ENCODE measurements around the gene AQP1.

GRCh38 chr7:30925913-30926312 is 14.3 kb downstream of the AQP1 start:
- TF ChIP-seq CTCF (IDR thresholded peaks at IDR 0.05) (no peak), POLR2A (IDR thresholded peaks at IDR 0.05) (no peak), POLR2AphosphoS5 (IDR thresholded peaks at IDR 0.05) (peak; percentile 16), EP300 (IDR thresholded peaks at IDR 0.05) (no peak)

Measured in gastroesophageal sphincter (tissue), 3 donors.